22Rv1 (cell line): ENCODE results near the gene NRP1.

Experiments used
- H3K27ac ChIP-seq: fragments of 450-650 bp; 2 replicates; pipeline ENCODE4 v1.5.1; 2017
- ZFX ChIP-seq: fragments of 450-650 bp; IDR thresholded peaks from 2 replicates; pipeline ENCODE4 v1.6.1; 2017; ENCODE audit warnings: antibody characterized with exemption, borderline replicate concordance
- TF ChIP-seq, protein P1 (sequence below): fragments of 450-650 bp; IDR thresholded peaks from 2 replicates; pipeline ENCODE4 v1.5.1; 2017; ENCODE audit warnings: mild to moderate bottlenecking

The NRP1 gene

DNA sequence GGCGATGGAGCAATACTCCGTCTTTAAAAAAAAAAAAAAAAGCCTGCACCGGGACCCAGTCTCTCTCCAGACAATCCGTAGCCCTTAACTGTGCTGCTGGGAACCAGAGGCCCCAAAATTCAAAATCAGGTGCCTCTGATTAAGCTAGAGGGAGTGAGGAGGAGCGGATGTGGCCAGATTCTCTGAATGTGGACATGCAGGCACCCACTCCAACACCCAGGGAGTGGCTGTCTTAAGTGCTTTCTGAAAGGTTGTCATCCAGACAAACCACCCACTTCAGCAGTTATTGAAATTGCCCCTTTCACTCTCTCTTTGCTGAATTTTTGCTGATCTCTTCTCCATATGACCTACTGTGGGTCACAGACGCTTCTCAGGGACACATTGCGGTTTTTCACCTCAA, 14.2 kb downstream of the NRP1 start:
- TF ChIP-seq, protein P1, sequence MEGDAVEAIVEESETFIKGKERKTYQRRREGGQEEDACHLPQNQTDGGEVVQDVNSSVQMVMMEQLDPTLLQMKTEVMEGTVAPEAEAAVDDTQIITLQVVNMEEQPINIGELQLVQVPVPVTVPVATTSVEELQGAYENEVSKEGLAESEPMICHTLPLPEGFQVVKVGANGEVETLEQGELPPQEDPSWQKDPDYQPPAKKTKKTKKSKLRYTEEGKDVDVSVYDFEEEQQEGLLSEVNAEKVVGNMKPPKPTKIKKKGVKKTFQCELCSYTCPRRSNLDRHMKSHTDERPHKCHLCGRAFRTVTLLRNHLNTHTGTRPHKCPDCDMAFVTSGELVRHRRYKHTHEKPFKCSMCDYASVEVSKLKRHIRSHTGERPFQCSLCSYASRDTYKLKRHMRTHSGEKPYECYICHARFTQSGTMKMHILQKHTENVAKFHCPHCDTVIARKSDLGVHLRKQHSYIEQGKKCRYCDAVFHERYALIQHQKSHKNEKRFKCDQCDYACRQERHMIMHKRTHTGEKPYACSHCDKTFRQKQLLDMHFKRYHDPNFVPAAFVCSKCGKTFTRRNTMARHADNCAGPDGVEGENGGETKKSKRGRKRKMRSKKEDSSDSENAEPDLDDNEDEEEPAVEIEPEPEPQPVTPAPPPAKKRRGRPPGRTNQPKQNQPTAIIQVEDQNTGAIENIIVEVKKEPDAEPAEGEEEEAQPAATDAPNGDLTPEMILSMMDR = no peak
- TF ChIP-seq ZFX = no peak
- no peak overlapping the region for H3K27ac ChIP-seq

DNA sequence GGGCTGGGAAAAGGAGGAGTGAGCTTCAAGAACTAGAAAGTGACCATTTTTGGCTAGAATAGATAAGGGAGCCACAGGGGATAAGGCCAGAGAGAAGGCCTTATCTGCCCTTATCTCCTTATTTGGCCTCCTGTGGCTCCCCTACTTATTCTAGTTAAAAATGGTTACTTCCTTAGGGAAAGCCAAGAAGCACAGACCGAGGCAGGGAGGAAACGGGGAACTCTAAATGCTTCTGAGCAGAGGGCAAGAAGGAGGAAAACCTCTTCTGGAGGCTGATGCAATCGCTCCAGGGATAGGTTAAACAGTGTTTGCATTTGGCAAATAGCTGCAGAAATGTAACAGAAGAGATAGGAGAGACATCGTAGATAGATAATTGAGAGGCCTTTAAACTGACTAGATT, 18.6 kb downstream of the NRP1 start:
- H3K27ac ChIP-seq = no peak overlapping the region
- TF ChIP-seq, protein P1 = no peak
- TF ChIP-seq ZFX = no peak

DNA sequence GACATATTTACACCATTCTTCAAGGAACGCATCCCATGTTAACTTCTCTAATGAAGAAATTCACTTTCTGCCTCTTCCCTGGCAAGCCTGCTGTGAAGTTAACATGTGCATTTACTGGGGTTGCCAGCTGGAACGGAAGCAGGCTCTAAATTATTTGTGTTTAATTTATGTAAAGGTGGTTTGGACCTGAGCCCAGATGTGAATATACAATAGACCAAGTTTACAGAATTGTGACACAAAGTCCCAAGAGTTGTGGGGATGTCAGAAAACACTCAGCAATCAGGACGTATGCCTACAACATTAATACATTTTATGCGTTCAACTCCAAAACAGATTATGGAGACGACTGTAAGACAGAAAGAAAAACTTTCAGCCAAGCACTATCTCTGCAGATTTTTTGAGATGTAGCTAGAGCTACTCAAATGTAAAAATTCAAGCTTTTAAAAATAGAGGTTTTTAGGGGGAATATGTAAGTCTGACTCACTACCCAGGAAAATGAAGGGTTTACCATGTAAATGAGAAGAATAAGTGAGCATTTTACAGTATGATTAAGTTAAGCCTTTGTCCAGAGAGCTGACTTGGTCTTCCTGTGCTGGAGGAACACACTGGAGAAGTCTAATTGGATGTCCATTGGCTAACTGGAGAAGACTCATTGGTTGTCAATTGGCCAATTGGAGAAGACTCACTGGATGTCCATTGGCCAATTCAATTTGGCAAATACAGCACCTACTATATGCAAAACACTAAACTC, 19.5 kb downstream of the NRP1 start:
- H3K27ac ChIP-seq = no peak overlapping the region
- no peak for TF ChIP-seq ZFX
- TF ChIP-seq, protein P1 = no peak

DNA sequence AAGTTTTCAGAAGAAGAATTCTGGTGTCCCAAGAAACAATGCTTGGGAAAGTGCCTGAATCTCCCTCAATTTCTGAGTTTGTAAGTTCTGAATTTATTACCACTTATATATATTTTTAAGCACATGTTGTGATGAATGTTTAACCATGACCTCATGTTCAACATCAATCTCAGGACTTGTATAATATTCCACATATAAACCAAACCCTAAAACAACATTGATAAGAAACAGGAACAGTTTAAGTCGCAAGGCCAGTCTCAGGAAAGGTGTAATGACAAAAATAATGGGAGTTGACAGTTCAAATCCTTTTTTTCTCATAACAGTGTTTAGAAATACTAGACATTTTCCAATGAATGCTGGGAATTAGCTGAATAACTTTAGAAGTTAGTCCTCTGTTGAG, 22.8 kb downstream of the NRP1 start:
- H3K27ac ChIP-seq = no peak overlapping the region
- TF ChIP-seq ZFX = no peak
- TF ChIP-seq, protein P1 = no peak

DNA sequence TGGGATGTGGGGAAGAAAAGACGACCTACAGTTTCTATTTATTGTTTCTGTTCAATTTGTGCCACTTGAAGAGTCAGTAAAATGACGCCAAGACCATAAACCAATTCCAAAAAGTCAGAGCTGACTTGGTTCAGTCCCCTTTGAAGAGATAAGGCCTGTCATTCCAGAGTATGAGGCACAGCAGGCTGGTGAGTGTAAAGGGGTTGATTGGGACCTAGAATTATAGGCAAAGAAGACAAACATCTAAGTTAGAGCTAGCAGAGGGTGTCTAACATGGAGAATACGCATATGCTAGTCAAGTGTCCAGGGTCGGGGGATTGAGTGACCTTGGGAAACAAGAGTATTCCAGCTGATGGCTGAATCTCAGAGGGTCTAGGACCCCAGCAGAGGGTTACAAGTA, 23.6 kb downstream of the NRP1 start:
- TF ChIP-seq, protein P1 = no peak
- no peak for TF ChIP-seq ZFX

DNA sequence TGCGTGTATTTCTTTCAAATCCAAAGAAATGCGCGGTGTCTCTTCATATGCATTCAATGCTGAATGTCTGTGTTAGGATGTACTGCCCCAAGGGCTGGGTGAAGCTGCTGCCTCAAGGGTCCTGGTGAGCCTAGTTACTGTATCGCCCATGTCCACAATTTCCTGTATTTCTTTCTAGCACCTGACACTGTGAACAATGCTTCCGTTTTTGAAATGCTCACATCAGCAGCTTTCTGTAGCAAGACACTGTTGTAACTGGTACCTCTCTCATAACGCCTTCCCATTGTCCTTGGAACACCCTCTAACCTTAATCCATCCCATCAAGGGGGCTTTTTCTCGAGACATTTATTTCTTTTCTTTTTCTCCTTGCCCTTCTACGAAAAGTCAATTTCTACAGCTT, 25.1 kb downstream of the NRP1 start:
- H3K27ac ChIP-seq = no peak overlapping the region
- TF ChIP-seq, protein P1 = no peak

More for the DNA sequence above, 23.6 kb downstream of the NRP1 start:
- no peak overlapping the region for H3K27ac ChIP-seq

DNA sequence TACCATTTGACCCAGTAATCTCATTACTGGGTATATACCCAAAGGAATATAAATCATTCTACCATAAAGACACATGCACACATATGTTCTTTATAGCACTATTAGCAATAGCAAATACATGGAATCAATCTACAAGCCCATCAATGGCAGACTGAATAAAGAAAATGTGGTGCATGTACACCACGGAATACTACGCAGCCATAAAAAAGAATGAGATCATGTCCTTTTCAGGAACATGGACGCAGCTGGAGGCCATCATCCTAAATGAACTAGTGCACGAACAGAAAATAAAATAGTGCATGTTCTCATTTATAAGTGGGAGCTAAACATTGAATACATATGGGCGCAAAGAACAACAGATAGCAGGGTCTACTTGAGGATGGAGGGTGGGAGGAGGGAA, 26.6 kb downstream of the NRP1 start:
- TF ChIP-seq, protein P1 = no peak
- no peak for TF ChIP-seq ZFX

More for the DNA sequence above, 26.6 kb downstream of the NRP1 start:
- no peak overlapping the region for H3K27ac ChIP-seq
